Heart right ventricle (tissue), 16 donors: ENCODE measurements around the gene PPP1CC. TPM values are rescaled to one million over a fixed set of nuclear protein-coding genes. Genes with fewer than 3 reads are reported as not detected.

ENCODE experiments used
- ATAC-seq, 8 donors: fragments of 200-7000 bp; cut with Tn5 transposase; one replicate each; pipeline ENCODE4 v1.9.1; 2020; ENCODE audit warnings: mild to moderate bottlenecking in 8 of 8, moderate library complexity in 8 of 8, moderate number of reproducible peaks in 1 of 8
- DNase-seq, 2 donors: peaks; one replicate each; pipeline ENCODE4 v3.0.0-alpha.2; 2020
- H3K27ac ChIP-seq, 10 donors: fragments of 200-600 bp; sonication (generic) in 2 of 10; one replicate each; pipeline versions ENCODE4 v1.5.0 to v1.8.0; 2020 to 2022; ENCODE audit warnings: mild to moderate bottlenecking in 3 of 10
- H3K27me3 ChIP-seq, 7 donors: fragments of 200-600 bp; one replicate each; pipeline ENCODE4 v1.8.0; 2021 to 2022; ENCODE audit warnings: mild to moderate bottlenecking in 2 of 7
- H3K36me3 ChIP-seq, 9 donors: fragments of 200-600 bp; sonication (generic) in 1 of 9; one replicate each; pipeline versions ENCODE4 v1.5.0 to v1.8.0; 2020 to 2022; ENCODE audit warnings: mild to moderate bottlenecking in 2 of 9
- H3K4me1 ChIP-seq, 9 donors: fragments of 200-600 bp; sonication (generic) in 1 of 9; one replicate each; pipeline versions ENCODE4 v1.5.0 to v1.8.0; 2020 to 2022; ENCODE audit warnings: mild to moderate bottlenecking in 4 of 9
- H3K4me3 ChIP-seq, 10 donors: fragments of 200-600 bp; sonication (generic) in 2 of 10; one replicate each; pipeline versions ENCODE4 v1.5.0 to v1.8.0; 2020 to 2022; ENCODE audit warnings: mild to moderate bottlenecking in 7 of 10, moderate library complexity in 2 of 10
- H3K9me3 ChIP-seq, 11 donors: fragments of 200-600 bp in 10 of 11; sonication (generic) in 2 of 11; one replicate each; pipeline versions ENCODE4 v1.5.0 to v1.8.0; 2013 to 2022; ENCODE audit warnings: mild to moderate bottlenecking in 2 of 11, control low read depth in 1 of 11, moderate library complexity in 1 of 11
- CTCF ChIP-seq, 9 donors: fragments of 200-600 bp; sonication (generic) in 2 of 9; IDR thresholded peaks; one replicate each; pipeline versions ENCODE4 v1.5.0 to v1.8.0; 2021 to 2022; ENCODE audit warnings: antibody characterized with exemption in 9 of 9, mild to moderate bottlenecking in 5 of 9, moderate library complexity in 1 of 9
- WGBS, 2 donors: extraction: QIAGEN DNeasy Blood & Tissue Kit; methylation state at CpG; one replicate each; pipeline ENCODE4 v1.1.7; 2013; ENCODE audit warnings: inconsistent platforms in 1 of 2; 5-methylcytosine and 5-hydroxymethylcytosine counted together
- intact Hi-C, 10 donors: fragments of 100-400 bp; cut with DNase I; formaldehyde crosslinking; loops; one replicate each; pipeline versions ENCODE4 v1.11.1 to v1.14.2; 2022
- polyA plus RNA-seq, 2 donors: library from polyadenylated mRNA; stranded (reverse); fragments of 200-250 nt; gene quantifications; one replicate each; pipeline ENCODE4 v1.2.3, GENCODE V29; 2013
- total RNA-seq, 10 donors: library from RNA; stranded (reverse); fragmentation: NEBNext Ultra II Directional in 3 of 10; extraction: Animal tissue kit (Norgen Biotek cat#: 25700) in 3 of 10; gene quantifications; one replicate each; pipeline versions ENCODE4 v1.2.1 to v1.2.4, GENCODE V29; 2021 to 2023
- donor health status: Arrhythmogenic right ventricular cardiomyopathy.
- donor health status: ischemic (EF 13 %, LVEDD 7.1; RV severe dilation, severe dysfunction).
- donor health status: healthy with polysubstance abuse.
- donor health status: DM: no; HTN: yes; CAD: no.
- donor health status: DM: no; HTN: no; CAD: no.
- donor health status: ischemic (EF 25% LVEDD 6.9; RV normal size, moderate dysfunction).
- donor health status: ischemic (EF 25% LVEDD 5.7; RV mildly dilated, moderate dysfunction).
- donor health status: healthy.
- donor health status: DM: yes; HTN: yes; CAD: no.
- donor health status: Ischemic cardiomyopathy.
- donor health status: ischemic (EF 35%, LVEDD 5.7; RV mildly dilated, moderate dysfunction).
- donor health status: nonischemic (EF 11% LVEDD 7.7; RV severe dilation, severe dysfunction).
- donor health status: DM: yes; HTN: yes; CAD: no.
- donor health status: PGD.
- donor health status: ischemic (EF 29% LVEDD 5.4; RV normal size, mild dysfunction).
- donor health status: nonischemic (EF 23%, LVEDD 6.1; RV moderate dilation, normal function).

Gene PPP1CC
- total and polyA plus RNA-seq, 12 donors: 66.0 to 248 (median 134) TPM

DNA sequence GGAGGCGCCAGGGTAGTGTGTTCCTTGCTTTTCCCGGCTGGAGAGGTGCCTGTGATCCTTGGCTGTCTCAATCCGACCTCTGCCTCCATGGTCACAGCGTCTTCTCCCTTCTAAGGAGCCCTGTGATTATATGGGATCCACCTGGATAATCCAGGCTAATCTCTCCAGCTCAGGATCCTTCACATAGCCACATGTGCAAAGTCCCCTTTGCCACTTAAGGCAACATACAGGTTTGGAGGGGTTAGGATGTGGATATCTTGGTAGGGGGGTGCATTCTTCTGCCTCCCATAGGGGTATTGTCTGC, 52.6 kb downstream of the PPP1CC start:
- Histone ChIP-seq H3K4me1 (peaks cover 9 to 79% (median 27%) of the 10 kb centered on the region in 9 donors), H3K9me3 (peaks cover 0 to 4% (median 0%) of the 10 kb centered on the region in 11 donors), H3K27me3 (no peaks in the 10 kb centered on the region), H3K36me3 (peaks cover 0 to 4% (median 0%) of the 10 kb centered on the region in 9 donors), H3K27ac (peak overlapping the region in 9 of 10 donors; percentile 71 to 88 (median 85)), H3K4me3 (peak overlapping the region in 4 of 10 donors; percentile 78 to 91 (median 83))
- TF ChIP-seq CTCF (IDR thresholded peaks at IDR 0.05): no peak
- intact Hi-C loops: loop anchor here in 4 of 10 donors (5.0 to 10.0 kb wide), 6 partner anchors 75 to 225 kb away; partner anchors contain the start of genes TCTN1 (in 2 of the 4), FAM216A (in 1 of the 4), GPN3 (in 1 of the 4) and RAD9B (in 1 of the 4)
- 64 to 78% methylated on average over 4 of the region's 4 CpGs for WGBS, 2 donors
- no peak for ATAC-seq
- DNase-seq: no peak

DNA sequence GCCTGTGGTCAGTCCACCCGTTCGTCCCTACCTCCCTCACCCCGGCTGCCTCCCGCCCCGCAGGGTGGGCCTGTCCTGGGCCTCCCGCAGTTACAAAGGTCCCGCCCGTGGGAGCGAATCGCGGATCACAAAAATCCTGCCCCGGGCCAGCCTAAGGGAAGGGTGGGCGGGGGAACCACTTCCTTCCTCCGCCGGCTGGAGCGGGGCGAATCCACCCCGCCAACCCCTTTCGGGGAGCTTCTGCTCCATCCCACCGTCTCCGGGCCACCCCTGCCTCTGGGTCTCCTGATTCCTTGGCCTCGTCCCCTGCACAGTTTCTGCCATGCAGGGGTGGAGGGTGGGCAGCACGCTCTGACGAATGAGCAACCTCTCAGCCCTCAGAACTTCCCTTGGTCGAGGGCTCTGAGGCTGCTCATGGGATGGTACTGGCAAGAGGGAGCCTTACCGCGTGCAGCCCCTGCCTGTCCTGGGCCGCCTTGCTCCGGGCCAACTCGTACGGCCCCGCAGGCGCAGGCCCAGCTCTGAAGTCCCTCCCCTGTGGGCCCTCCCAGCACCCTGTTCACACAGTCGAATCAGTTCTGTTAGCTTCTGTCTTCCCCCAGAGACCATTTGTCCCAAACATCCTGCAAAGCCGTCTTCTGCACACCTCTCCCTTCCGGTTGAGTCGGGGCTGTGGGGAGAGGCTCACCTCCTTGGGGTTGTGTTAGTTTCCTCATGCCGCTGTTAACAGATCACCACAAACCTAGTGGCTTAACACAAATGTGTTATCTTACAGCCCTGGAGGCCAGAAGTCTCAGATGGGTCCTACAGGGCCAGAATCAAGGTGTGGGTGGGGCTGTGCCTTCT, 53.2 kb downstream of the PPP1CC start:
- no peaks in the 10 kb centered on the region for H3K27me3 ChIP-seq
- peak overlapping the region; percentile 72 to 93 (median 83) for H3K4me3 ChIP-seq
- intact Hi-C loops: loop anchor here in 4 of 10 donors (5.0 to 10.0 kb wide), 6 partner anchors 75 to 225 kb away; partner anchors contain the start of genes TCTN1 (in 2 of the 4), FAM216A (in 1 of the 4), GPN3 (in 1 of the 4) and RAD9B (in 1 of the 4)
- 5 to 7% methylated on average over 36 to 37 of the region's 38 CpGs for WGBS, 2 donors
- H3K27ac ChIP-seq: peak overlapping the region; percentile 71 to 88 (median 82)
- no peak for TF ChIP-seq CTCF (IDR thresholded peaks at IDR 0.05)
- peaks cover 0 to 5% (median 0%) of the 10 kb centered on the region in 11 donors for H3K9me3 ChIP-seq
- H3K36me3 ChIP-seq: peaks cover 0 to 4% (median 0%) of the 10 kb centered on the region in 9 donors
- ATAC-seq: peak; percentile 62 to 83 (median 76)
- H3K4me1 ChIP-seq: peaks cover 9 to 73% (median 27%) of the 10 kb centered on the region in 9 donors
- DNase-seq: peak; percentile 72 to 75

DNA sequence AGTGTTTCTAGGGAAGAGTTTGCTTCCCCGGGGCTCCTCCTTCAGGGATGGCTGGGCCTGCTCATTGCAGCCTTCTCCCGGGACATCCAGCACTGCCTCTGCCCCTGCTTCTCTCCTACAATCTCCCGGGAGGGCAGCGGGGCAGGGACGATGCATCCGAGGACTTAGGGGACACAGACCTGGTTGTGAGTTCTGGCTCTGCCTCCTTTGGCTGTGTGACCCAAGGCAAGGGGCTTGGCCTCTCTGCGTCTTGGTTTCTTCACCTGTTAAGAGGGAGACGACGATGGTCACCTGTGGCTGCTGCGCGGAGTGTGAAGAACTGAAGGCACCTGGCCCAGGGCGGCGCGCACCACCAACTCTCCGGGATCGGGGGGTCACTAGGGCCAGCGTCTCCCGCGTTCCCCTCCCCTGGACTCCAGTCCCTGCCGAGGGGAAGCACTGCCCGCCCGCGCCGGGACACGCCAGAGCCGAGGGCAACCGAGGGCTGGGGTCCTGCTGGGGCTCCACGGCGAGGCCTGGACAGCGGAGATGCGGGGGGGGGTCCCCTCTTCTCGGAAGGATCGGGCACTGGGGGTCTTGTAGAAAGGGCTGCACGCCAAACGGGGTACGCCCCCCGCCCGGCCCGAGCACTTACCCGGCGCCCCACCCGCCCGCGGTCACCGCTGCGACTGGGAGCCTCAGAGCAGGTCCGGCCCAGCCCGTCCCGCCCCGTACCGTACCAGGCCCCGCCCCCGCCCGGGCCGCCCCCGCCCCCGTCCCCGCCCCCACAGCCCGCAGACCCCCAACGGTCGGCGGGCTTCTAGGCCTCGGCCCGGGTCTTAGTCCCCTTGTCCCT, 54.0 kb downstream of the PPP1CC start, which contains the start of gene HVCN1:
HVCN1 (minus strand) TSS at position 670 of the 835 bp plus-strand sequence. CDS start 5,870 bp downstream, outside the sequence.
- Histone ChIP-seq H3K27ac (peak within 1 kb of the TSS; percentile 71 to 88 (median 82)), H3K4me1 (peaks cover 9 to 65% (median 24%) of the 10 kb centered on the region in 9 donors), H3K36me3 (peaks cover 0 to 4% (median 0%) of the 10 kb centered on the region in 9 donors), H3K4me3 (peak within 1 kb of the TSS; percentile 72 to 93 (median 83)), H3K27me3 (no peaks in the 10 kb centered on the region), H3K9me3 (peaks cover 0 to 5% (median 0%) of the 10 kb centered on the region in 11 donors)
- ATAC-seq (peak; percentile 82 to 91 (median 90)), DNase-seq (peak; percentile 57 to 72)
- intact Hi-C loops: no loop called here
- WGBS, 2 donors: 3 to 6% methylated on average over 33 to 64 of the region's 64 CpGs
- no peak for TF ChIP-seq CTCF (IDR thresholded peaks at IDR 0.05)
